KBM-7 (cell line): ENCODE results near the gene ELFN2.

Source experiments
- DNase-seq: peaks from one replicate; pipeline ENCODE4 v3.0.0-alpha.2; 2015
- in situ Hi-C: fragments of 300-500 bp; cut with MboI; formaldehyde crosslinking; loops from 2 replicates; pipeline ENCODE4 v1.14.3; 2020; ENCODE audit warnings: low sequenced_read_pairs, low pct_unique_long_range_greater_than_20kb, mixed read lengths

ELFN2 gene

GRCh38 chr22:37374571-37374970 is 52.7 kb downstream of the ELFN2 start:
- no peak for DNase-seq
- in situ Hi-C loops, result no loop called here

- in situ Hi-C loops, result no loop called here
- DNase-seq, result no peak
Observed at GRCh38 chr22:37373451-37373850, 53.8 kb downstream of the ELFN2 start.

- in situ Hi-C loops, result no loop called here
- DNase-seq, result no peak
Observed at GRCh38 chr22:37371911-37372310, 55.4 kb downstream of the ELFN2 start.

GRCh38 chr22:37371491-37371890 is 55.8 kb downstream of the ELFN2 start:
- no peak for DNase-seq
- in situ Hi-C loops, result no loop called here

GRCh38 chr22:37370306-37370979 is 56.8 kb downstream of the ELFN2 start:
- peak; percentile 57 for DNase-seq
- in situ Hi-C loops, result no loop called here

GRCh38 chr22:37369483-37369882 is 57.8 kb downstream of the ELFN2 start:
- no peak for DNase-seq
- in situ Hi-C loops, result no loop called here

- peak; percentile 20 for DNase-seq
Observed at GRCh38 chr22:37368058-37368457, 59.2 kb downstream of the ELFN2 start.

GRCh38 chr22:37366601-37367000 is 60.7 kb downstream of the ELFN2 start:
- DNase-seq, result no peak
- in situ Hi-C loops, result no loop called here

More at GRCh38 chr22:37368058-37368457, 59.2 kb downstream of the ELFN2 start:
- in situ Hi-C loops, result no loop called here

- in situ Hi-C loops, result no loop called here
- no peak for DNase-seq
Observed at GRCh38 chr22:37365950-37366349, 61.3 kb downstream of the ELFN2 start.

GRCh38 chr22:37363261-37363992 is 63.9 kb downstream of the ELFN2 start:
- in situ Hi-C loops, result no loop called here
- DNase-seq, result no peak

- DNase-seq, result no peak
- in situ Hi-C loops, result no loop called here
Observed at GRCh38 chr22:37362621-37363020, 64.7 kb downstream of the ELFN2 start.

- in situ Hi-C loops, result no loop called here
Observed at GRCh38 chr22:37358917-37359316, 68.4 kb downstream of the ELFN2 start.

GRCh38 chr22:37358386-37358785 is 68.9 kb downstream of the ELFN2 start:
- DNase-seq, result no peak
- in situ Hi-C loops, result no loop called here

More at GRCh38 chr22:37358917-37359316, 68.4 kb downstream of the ELFN2 start:
- no peak for DNase-seq

- in situ Hi-C loops, result no loop called here
- DNase-seq, result no peak
Observed at GRCh38 chr22:37357446-37358075, 69.7 kb downstream of the ELFN2 start.

GRCh38 chr22:37356922-37357321 is 70.4 kb downstream of the ELFN2 start:
- in situ Hi-C loops, result no loop called here
- DNase-seq, result no peak

GRCh38 chr22:37355174-37355573 is 72.1 kb downstream of the ELFN2 start:
- in situ Hi-C loops, result no loop called here

GRCh38 chr22:37354670-37355069 is 72.6 kb downstream of the ELFN2 start:
- DNase-seq, result no peak
- in situ Hi-C loops, result no loop called here

More at GRCh38 chr22:37355174-37355573, 72.1 kb downstream of the ELFN2 start:
- no peak for DNase-seq

GRCh38 chr22:37354261-37354660 is 73.0 kb downstream of the ELFN2 start:
- in situ Hi-C loops, result no loop called here
- no peak for DNase-seq

GRCh38 chr22:37353839-37354238 is 73.4 kb downstream of the ELFN2 start:
- no peak for DNase-seq
- in situ Hi-C loops, result no loop called here

GRCh38 chr22:37352481-37352880 is 74.8 kb downstream of the ELFN2 start:
- in situ Hi-C loops, result no loop called here
- DNase-seq, result no peak
